GM12801 (cell line): ENCODE measurements around the gene GPRASP3.

Experiments
- CTCF ChIP-seq: IDR thresholded peaks from one replicate; pipeline ENCODE4 v1.5.1; 2011; ENCODE audit warnings: control low read depth; ENCODE audit not compliant: insufficient read length; ENCODE audit errors: extremely low read depth

GPRASP3 gene

GRCh38 chrX:102711872-102712215 is 8.7 kb upstream of the GPRASP3 start:
- no peak for TF ChIP-seq CTCF

GRCh38 chrX:102712216-102712966 is 8.2 kb upstream of the GPRASP3 start, which contains the start of gene GPRASP2:
GPRASP2 (plus strand) TSS chrX:102712448; CDS start chrX:102714870, 2,422 bp downstream.
- TF ChIP-seq CTCF: no peak

- TF ChIP-seq CTCF: no peak
These were observed 7.4 kb upstream of the GPRASP3 start for GRCh38 chrX:102712981-102713625.

GRCh38 chrX:102714994-102715393 is 5.5 kb upstream of the GPRASP3 start:
- TF ChIP-seq CTCF: no peak

DNA sequence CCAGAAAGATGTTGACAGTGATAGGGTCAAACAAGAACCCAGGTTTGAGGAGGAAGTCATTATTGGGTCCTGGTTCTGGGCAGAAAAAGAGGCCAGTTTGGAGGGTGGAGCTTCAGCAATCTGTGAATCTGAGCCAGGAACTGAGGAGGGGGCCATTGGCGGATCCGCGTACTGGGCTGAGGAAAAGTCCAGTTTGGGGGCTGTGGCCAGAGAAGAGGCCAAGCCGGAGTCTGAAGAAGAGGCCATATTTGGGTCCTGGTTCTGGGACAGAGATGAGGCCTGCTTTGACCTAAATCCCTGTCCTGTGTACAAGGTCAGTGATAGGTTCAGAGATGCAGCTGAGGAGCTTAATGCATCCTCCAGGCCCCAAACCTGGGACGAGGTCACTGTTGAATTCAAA is 4.6 kb upstream of the GPRASP3 start:
- no peak for TF ChIP-seq CTCF

GRCh38 chrX:102723456-102723855 is 2.9 kb downstream of the GPRASP3 start:
- no peak for TF ChIP-seq CTCF

DNA sequence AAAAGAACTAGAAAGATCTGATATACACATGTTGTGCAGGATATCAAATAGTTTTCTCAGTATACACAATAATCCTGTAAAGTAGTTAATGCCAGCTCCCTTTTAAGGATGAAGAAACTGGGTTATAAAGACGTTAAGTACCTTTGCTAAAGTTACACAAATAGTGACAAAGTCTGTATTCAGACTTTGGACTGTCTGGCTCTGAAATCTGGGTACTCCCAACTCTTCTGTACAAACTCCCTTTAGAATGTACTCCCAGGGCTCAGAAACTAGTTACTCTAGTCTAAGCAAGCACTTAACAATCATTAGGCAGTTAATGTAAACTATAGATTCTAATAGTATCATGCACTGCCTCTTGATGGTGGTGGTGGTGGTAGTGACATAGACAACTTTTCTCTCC is 7.2 kb downstream of the GPRASP3 start:
- no peak for TF ChIP-seq CTCF
